SK-N-SH (cell line): ENCODE measurements around the gene CACNG4. TPM values are rescaled to one million over a fixed set of nuclear protein-coding genes. Genes with fewer than 3 reads are reported as not detected.

Source experiments
- CTCF ChIA-PET: fragments of 300-600, 350-600 bp; formaldehyde crosslinking; extraction: SDS; loops from one replicate; lab custom pipeline; 2021; lab: Yijun Ruan, JAX
- POLR2A ChIA-PET: fragments of 350-600 bp; sonication (Branson Sonifier 250); formaldehyde crosslinking; extraction: SDS; loops from one replicate; lab custom pipeline; 2020; ENCODE audit warnings: antibody characterized with exemption, inconsistent platforms; lab: Yijun Ruan, JAX
- DNase-seq: peaks from one replicate; pipeline ENCODE4 v3.0.0; 2012
- H2AFZ ChIP-seq: fragments of 200-600 bp; sonication (generic); 2 replicates; pipeline ENCODE4 v1.8.1; 2016; ENCODE audit warnings: antibody characterized with exemption, mild to moderate bottlenecking, low read depth
- H3F3A ChIP-seq: fragments of 200-600 bp; sonication (generic); replicated peaks from 2 replicates; pipeline ENCODE3; 2016; ENCODE audit warnings: antibody characterized with exemption, mild to moderate bottlenecking; ENCODE audit not compliant: insufficient read depth
- H3K27ac ChIP-seq, 2 experiments: fragments of 200-500 bp in 1 of 2; fragments of 200-600 bp in 1 of 2; sonication (Bioruptor generic) in 1 of 2; sonication (generic), shearing (Covaris generic) in 1 of 2; 2 replicates each; pipeline versions ENCODE4 v1.5.1 to v1.6.1; 2014 to 2016; ENCODE audit warnings: low read depth in 2 of 2, inconsistent platforms in 1 of 2, low read length in 1 of 2, mild to moderate bottlenecking in 1 of 2, mixed read lengths in 1 of 2
- H3K27me3 ChIP-seq: fragments of 200-600 bp; sonication (generic), shearing (Covaris generic); 2 replicates; pipeline ENCODE4 v1.6.1; 2016; ENCODE audit warnings: mixed run types; ENCODE audit not compliant: insufficient read depth
- H3K36me3 ChIP-seq, 2 experiments: fragments of 200-500 bp in 1 of 2; fragments of 200-600 bp in 1 of 2; sonication (Bioruptor generic) in 1 of 2; sonication (generic) in 1 of 2; replicated peaks in 1 of 2; 2 replicates each; pipeline versions ENCODE3 to v1.5.1; 2014 to 2016; ENCODE audit warnings: low read length in 1 of 2, mild to moderate bottlenecking in 1 of 2; ENCODE audit not compliant: insufficient read depth in 2 of 2, control insufficient read depth in 1 of 2
- H3K4me1 ChIP-seq, 2 experiments: fragments of 200-500 bp in 1 of 2; fragments of 200-600 bp in 1 of 2; sonication (Bioruptor generic) in 1 of 2; sonication (generic), shearing (Covaris generic) in 1 of 2; 2 replicates each; pipeline versions ENCODE4 v1.5.1 to v1.6.1; 2014 to 2016; ENCODE audit warnings: low read depth in 1 of 2, low read length in 1 of 2, mixed run types in 1 of 2; ENCODE audit not compliant: insufficient read depth in 2 of 2, control insufficient read depth in 1 of 2
- H3K4me2 ChIP-seq: fragments of 200-600 bp; sonication (generic), shearing (Covaris generic); 2 replicates; pipeline ENCODE4 v1.6.1; 2017; ENCODE audit warnings: mixed run types
- H3K4me3 ChIP-seq, 2 experiments: fragments of 200-500 bp in 1 of 2; fragments of 200-600 bp in 1 of 2; sonication (Bioruptor generic) in 1 of 2; sonication (generic), shearing (Covaris generic) in 1 of 2; 2 replicates each; pipeline versions ENCODE4 v1.5.1 to v1.8.1; 2014 to 2016; ENCODE audit warnings: low read depth in 2 of 2, inconsistent platforms in 1 of 2, low read length in 1 of 2, mild to moderate bottlenecking in 1 of 2, mixed read lengths in 1 of 2, moderate library complexity in 1 of 2
- H3K79me2 ChIP-seq: fragments of 200-600 bp; sonication (generic); 2 replicates; pipeline ENCODE4 v1.8.1; 2017; ENCODE audit warnings: mild to moderate bottlenecking; ENCODE audit not compliant: insufficient read depth
- H3K9ac ChIP-seq: fragments of 200-600 bp; sonication (generic); 2 replicates; pipeline ENCODE4 v1.6.1; 2017; ENCODE audit warnings: mixed run types
- H3K9me2 ChIP-seq: fragments of 200-600 bp; sonication (generic); 2 replicates; pipeline ENCODE4 v1.6.1; 2017; ENCODE audit warnings: mixed run types
- H3K9me3 ChIP-seq: fragments of 200-600 bp; sonication (generic); 2 replicates; pipeline ENCODE4 v1.6.1; 2017; ENCODE audit warnings: mixed run types, mild to moderate bottlenecking, moderate library complexity
- H4K20me1 ChIP-seq: fragments of 200-600 bp; sonication (generic); 2 replicates; pipeline ENCODE4 v1.6.1; 2017; ENCODE audit warnings: mild to moderate bottlenecking, mixed run types; ENCODE audit not compliant: insufficient read depth
- CHD2 ChIP-seq: fragments of 150-350 bp; IDR thresholded peaks from 2 replicates; pipeline ENCODE4 v1.6.1; 2018; ENCODE audit warnings: low read length; ENCODE audit not compliant: partially characterized antibody
- EZH2phosphoT487 ChIP-seq: fragments of 200-600 bp; sonication (generic); IDR thresholded peaks from 2 replicates; pipeline ENCODE4 v1.6.1; 2017; ENCODE audit warnings: low read depth, mixed run types, mild to moderate bottlenecking, antibody characterized with exemption, moderate library complexity, borderline replicate concordance
- FOXM1 ChIP-seq: IDR thresholded peaks from 2 replicates; pipeline ENCODE4 v1.4.0; 2012; ENCODE audit warnings: low read depth, mild to moderate bottlenecking
- MXI1 ChIP-seq: IDR thresholded peaks from 2 replicates; pipeline ENCODE4 v1.6.1; 2012; ENCODE audit warnings: mild to moderate bottlenecking, low read depth, low read length, improper control_type of control experiment
- NRF1 ChIP-seq: IDR thresholded peaks from 2 replicates; pipeline ENCODE4 v1.6.1; 2012; ENCODE audit warnings: low read depth, mild to moderate bottlenecking, low read length
- RFX5 ChIP-seq: IDR thresholded peaks from 2 replicates; pipeline ENCODE4 v1.6.1; 2012; ENCODE audit warnings: mild to moderate bottlenecking, improper control_type of control experiment, low read length
- RXRA ChIP-seq: IDR thresholded peaks from 2 replicates; pipeline ENCODE4 v1.4.0; 2012; ENCODE audit warnings: low read depth, mild to moderate bottlenecking, borderline replicate concordance
- USF1 ChIP-seq: IDR thresholded peaks from 2 replicates; pipeline ENCODE4 v1.4.0; 2012; ENCODE audit warnings: low read depth, borderline replicate concordance
- WGBS: methylation state at CpG from one replicate; pipeline ENCODE4 v1.1.6; 2017; ENCODE audit warnings: low lambda C conversion rate; 5-methylcytosine and 5-hydroxymethylcytosine counted together
- polyA plus RNA-seq, 3 experiments: library from polyadenylated mRNA; depleted of rRNA; stranded (reverse); fragments of >200 nt; gene quantifications; 2 replicates each; pipeline ENCODE4 v1.2.3, GENCODE V29; 2012
- TF ChIP-seq, protein P1 (sequence below): fragments of 150-350 bp; IDR thresholded peaks from 2 replicates; pipeline ENCODE4 v1.6.1; 2016; ENCODE audit warnings: mild to moderate bottlenecking, low read depth, low read length

CACNG4 gene
- polyA plus RNA-seq, 1 of the 3 experiments (the other 2 are of a cell fraction) = 13.2 TPM

DNA sequence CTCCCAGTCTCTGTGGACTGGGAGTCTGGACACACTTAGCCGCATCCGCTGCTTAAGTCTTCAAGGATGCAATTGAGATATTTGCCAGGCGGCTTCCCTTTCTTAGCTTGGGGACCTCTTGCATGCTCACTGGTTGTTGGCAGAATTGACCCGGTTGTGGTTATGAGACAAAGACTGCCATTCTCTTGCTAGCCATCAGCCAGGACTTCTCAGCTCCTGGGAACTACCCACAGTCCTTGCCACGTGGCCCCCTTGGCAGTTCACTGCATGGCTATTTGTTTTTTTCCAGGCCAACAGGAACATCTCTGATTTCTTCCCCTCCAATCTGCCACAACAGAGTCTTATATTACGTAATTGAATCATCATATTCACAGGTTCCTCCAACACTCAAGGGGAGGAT is 25.5 kb downstream of the CACNG4 start (continued):
- TF ChIP-seq, protein P1, sequence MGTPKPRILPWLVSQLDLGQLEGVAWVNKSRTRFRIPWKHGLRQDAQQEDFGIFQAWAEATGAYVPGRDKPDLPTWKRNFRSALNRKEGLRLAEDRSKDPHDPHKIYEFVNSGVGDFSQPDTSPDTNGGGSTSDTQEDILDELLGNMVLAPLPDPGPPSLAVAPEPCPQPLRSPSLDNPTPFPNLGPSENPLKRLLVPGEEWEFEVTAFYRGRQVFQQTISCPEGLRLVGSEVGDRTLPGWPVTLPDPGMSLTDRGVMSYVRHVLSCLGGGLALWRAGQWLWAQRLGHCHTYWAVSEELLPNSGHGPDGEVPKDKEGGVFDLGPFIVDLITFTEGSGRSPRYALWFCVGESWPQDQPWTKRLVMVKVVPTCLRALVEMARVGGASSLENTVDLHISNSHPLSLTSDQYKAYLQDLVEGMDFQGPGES = no peak
- no peak for TF ChIP-seq EZH2phosphoT487
- TF ChIP-seq CHD2 = no peak
- TF ChIP-seq USF1 = no peak
- TF ChIP-seq RFX5 = no peak

DNA sequence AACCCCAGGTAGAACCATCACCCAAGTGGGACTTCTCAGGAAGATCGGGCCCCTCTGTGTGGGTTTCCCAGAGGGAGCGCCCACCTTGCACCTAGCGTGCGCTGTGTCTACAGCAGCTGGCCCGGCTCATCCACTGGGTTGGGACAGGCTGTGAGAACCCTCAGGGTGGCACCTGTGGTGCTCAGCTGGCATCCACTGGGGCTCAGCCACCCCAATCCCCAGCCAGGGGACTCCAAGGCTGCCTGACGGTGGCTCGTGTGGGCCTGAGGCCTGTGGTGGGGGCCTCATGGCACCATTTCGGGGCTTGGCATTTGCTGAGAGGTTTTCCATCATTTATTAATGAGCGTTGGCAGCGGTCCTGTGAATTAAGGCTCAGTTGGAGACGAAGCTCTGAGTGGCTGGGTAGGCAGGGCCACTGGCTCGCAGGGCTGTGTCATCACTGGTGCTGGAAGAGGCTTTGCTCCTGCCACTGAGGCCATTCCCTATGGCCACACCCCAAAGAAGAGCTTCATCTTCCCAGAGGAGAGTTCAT is 28.5 kb downstream of the CACNG4 start:
- no peak overlapping the region for H2AFZ ChIP-seq
- no peak overlapping the region for H3K4me3 ChIP-seq
- peaks cover 0 to 2% of the 10 kb centered on the region in 2 experiments for H3K36me3 ChIP-seq
- no peak for TF ChIP-seq RXRA
- POLR2A ChIA-PET = interaction anchor here (2.1 to 4.0 kb wide), 3 partner anchors 11 to 27 kb away, joined by 5 to 16 read pairs (median 6); no protein-coding TSS in a partner anchor
- no peaks in the 10 kb centered on the region for H3K27me3 ChIP-seq
- no peaks in the 10 kb centered on the region for H3F3A ChIP-seq
- H3K27ac ChIP-seq = peak overlapping the region in 1 of 2 experiments; percentile 53; a peak in 2 of 4 replicates
- H3K9me2 ChIP-seq = no peaks in the 10 kb centered on the region
- no peaks in the 10 kb centered on the region for H3K79me2 ChIP-seq
- CTCF ChIA-PET = interaction anchor here (1.5 to 3.1 kb wide), 4 partner anchors 11 to 165 kb away, joined by 3 to 13 read pairs (median 6); no protein-coding TSS in a partner anchor
- H3K9ac ChIP-seq = no peak overlapping the region
- H3K4me2 ChIP-seq = no peak overlapping the region
- peaks cover 0 to 55% of the 10 kb centered on the region in 2 experiments; a peak in 3 of 4 replicates for H3K4me1 ChIP-seq
- H4K20me1 ChIP-seq = no peaks in the 10 kb centered on the region
- no peak for DNase-seq
- 86% methylated on average over 11 of the region's 12 CpGs for WGBS
- H3K9me3 ChIP-seq = no peaks in the 10 kb centered on the region

- Histone ChIP-seq H3K27ac (peak overlapping the region in 1 of 2 experiments; percentile 63; a peak in 2 of 4 replicates), H3F3A (no peaks in the 10 kb centered on the region), H4K20me1 (no peaks in the 10 kb centered on the region), H3K9me2 (no peaks in the 10 kb centered on the region), H3K36me3 (peaks cover 0 to 2% of the 10 kb centered on the region in 2 experiments), H3K4me1 (peaks cover 0 to 44% of the 10 kb centered on the region in 2 experiments; a peak in 2 of 4 replicates), H2AFZ (no peak overlapping the region), H3K79me2 (no peaks in the 10 kb centered on the region), H3K4me2 (no peak overlapping the region), H3K27me3 (no peaks in the 10 kb centered on the region), H3K9me3 (no peaks in the 10 kb centered on the region), H3K9ac (no peak overlapping the region), H3K4me3 (no peak overlapping the region)
- TF ChIP-seq NRF1 (no peak), USF1 (no peak), FOXM1 (no peak), MXI1 (0 out of 2 replicates have a peak, but pooled peaks have one; percentile 16)
- TF ChIP-seq, protein P1 = no peak
- ChIA-PET CTCF (interaction anchor here (0.8 to 3.0 kb wide), 5 partner anchors 12 to 164 kb away, joined by 3 to 11 read pairs (median 4); no protein-coding TSS in a partner anchor), POLR2A (interaction anchor here (0.6 to 4.0 kb wide), 11 partner anchors 11 to 583 kb away, joined by 3 to 16 read pairs (median 3); no protein-coding TSS in a partner anchor)
- WGBS = 87% methylated on average over 8 of the region's 8 CpGs
- DNase-seq = peak; percentile 49
Observed at GRCh38 chr17:66994361-66994760, 29.9 kb downstream of the CACNG4 start.
